ENCODE data around the gene TCF7. TPM values are rescaled to one million over a fixed set of nuclear protein-coding genes. Genes with fewer than 3 reads are reported as not detected.

Gene TCF7
- total RNA-seq, 1 donor from 2014 or later, result 7.0 TPM

GRCh38 chr5:134119720-134120119, 5.2 kb downstream of the TCF7 start:
- Histone ChIP-seq H3K27ac (no peak overlapping the region), H3K36me3 (no peaks in the 10 kb centered on the region), H3K9me3 (no peaks in the 10 kb centered on the region), H3K27me3 (no peaks in the 10 kb centered on the region), H3K4me1 (peaks cover 5% of the 10 kb centered on the region), H3K4me3 (no peak overlapping the region)
- ATAC-seq (no peak), DNase-seq (no peak)
- intact Hi-C loops (cut with DNase I), result no loop called here
- no peak for TF ChIP-seq CTCF (IDR thresholded peaks at IDR 0.05)

- H3K36me3 ChIP-seq, result no peaks in the 10 kb centered on the region
- no peak for DNase-seq
- H3K27ac ChIP-seq, result no peak overlapping the region
- H3K9me3 ChIP-seq, result no peaks in the 10 kb centered on the region
- H3K4me3 ChIP-seq, result no peak overlapping the region
- H3K27me3 ChIP-seq, result no peaks in the 10 kb centered on the region
- intact Hi-C loops (cut with DNase I), result no loop called here
- H3K4me1 ChIP-seq, result peaks cover 12% of the 10 kb centered on the region
- ATAC-seq, result no peak
- TF ChIP-seq CTCF (IDR thresholded peaks at IDR 0.05), result no peak
These were observed 6.1 kb downstream of the TCF7 start for GRCh38 chr5:134120386-134121138.

GRCh38 chr5:134122530-134122929, 8.0 kb downstream of the TCF7 start:
- no peak overlapping the region for H3K4me3 ChIP-seq
- H3K36me3 ChIP-seq, result no peaks in the 10 kb centered on the region
- no peaks in the 10 kb centered on the region for H3K9me3 ChIP-seq
- no peaks in the 10 kb centered on the region for H3K27me3 ChIP-seq
- ATAC-seq (no peak), DNase-seq (no peak)
- H3K4me1 ChIP-seq, result peaks cover 23% of the 10 kb centered on the region
- no peak for TF ChIP-seq CTCF (IDR thresholded peaks at IDR 0.05)
- intact Hi-C loops (cut with DNase I), result no loop called here
- H3K27ac ChIP-seq, result no peak overlapping the region

- intact Hi-C loops (cut with DNase I), result no loop called here
- no peak overlapping the region for H3K27ac ChIP-seq
- H3K36me3 ChIP-seq, result no peaks in the 10 kb centered on the region
- no peaks in the 10 kb centered on the region for H3K9me3 ChIP-seq
- H3K4me1 ChIP-seq, result peaks cover 23% of the 10 kb centered on the region
- TF ChIP-seq CTCF (IDR thresholded peaks at IDR 0.05), result no peak
- ATAC-seq (no peak), DNase-seq (no peak)
- no peaks in the 10 kb centered on the region for H3K27me3 ChIP-seq
- H3K4me3 ChIP-seq, result no peak overlapping the region
These were observed 8.9 kb downstream of the TCF7 start for GRCh38 chr5:134123360-134123759.

GRCh38 chr5:134124289-134125038, 10.0 kb downstream of the TCF7 start:
- ATAC-seq, result no peak
- no peaks in the 10 kb centered on the region for H3K36me3 ChIP-seq
- H3K27ac ChIP-seq, result peak overlapping the region; percentile 42
- H3K27me3 ChIP-seq, result no peaks in the 10 kb centered on the region
- no peak for DNase-seq
- intact Hi-C loops (cut with DNase I), result no loop called here
- H3K4me1 ChIP-seq, result peaks cover 32% of the 10 kb centered on the region
- no peaks in the 10 kb centered on the region for H3K9me3 ChIP-seq
- no peak overlapping the region for H3K4me3 ChIP-seq
- TF ChIP-seq CTCF (IDR thresholded peaks at IDR 0.05), result no peak

All from upper lobe of right lung (tissue), 1 donor.